Activated T-helper 1 cell treated with Interleukin-2 at 50 U/mL for 16 hours (primary cell): Measurements from ENCODE around the gene TMEM151A.

Experiments
- DNase-seq: peaks from one replicate; pipeline ENCODE4 v3.0.0-alpha.2; 2020; ENCODE audit warnings: low read depth

The TMEM151A gene

DNA sequence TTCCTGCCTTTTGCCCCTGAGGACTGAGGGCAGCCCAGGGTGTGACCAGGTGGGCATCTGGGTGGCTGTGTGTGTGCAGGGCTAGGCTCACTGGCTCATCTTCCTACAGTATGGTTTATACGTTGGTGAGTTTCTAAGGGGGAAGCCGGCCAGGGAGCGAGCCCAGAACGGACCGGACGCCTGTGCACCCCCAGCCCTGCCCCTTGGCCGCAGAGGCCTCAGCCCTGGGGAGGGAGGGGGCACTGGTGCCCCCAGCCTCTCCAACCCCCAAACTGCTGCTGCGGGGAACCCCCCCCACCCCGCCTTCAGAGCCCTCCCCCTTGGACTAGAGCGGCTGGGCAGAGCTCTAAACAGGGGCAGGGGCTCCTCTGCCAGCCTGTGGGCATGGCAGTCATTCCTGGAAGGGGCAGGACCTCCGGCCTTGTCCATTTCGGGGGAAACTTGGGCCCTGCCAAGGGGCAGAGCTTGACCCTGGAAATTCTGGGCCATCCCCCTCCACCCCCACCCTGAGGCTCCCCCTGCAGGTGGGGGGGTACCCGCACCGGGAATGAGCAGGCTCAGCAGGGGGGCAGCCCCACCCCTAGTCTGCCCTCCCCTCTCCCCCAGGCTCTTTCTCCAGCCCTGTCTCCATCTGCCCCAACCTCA, 8.1 kb upstream of the TMEM151A start:
- no peak for DNase-seq

DNA sequence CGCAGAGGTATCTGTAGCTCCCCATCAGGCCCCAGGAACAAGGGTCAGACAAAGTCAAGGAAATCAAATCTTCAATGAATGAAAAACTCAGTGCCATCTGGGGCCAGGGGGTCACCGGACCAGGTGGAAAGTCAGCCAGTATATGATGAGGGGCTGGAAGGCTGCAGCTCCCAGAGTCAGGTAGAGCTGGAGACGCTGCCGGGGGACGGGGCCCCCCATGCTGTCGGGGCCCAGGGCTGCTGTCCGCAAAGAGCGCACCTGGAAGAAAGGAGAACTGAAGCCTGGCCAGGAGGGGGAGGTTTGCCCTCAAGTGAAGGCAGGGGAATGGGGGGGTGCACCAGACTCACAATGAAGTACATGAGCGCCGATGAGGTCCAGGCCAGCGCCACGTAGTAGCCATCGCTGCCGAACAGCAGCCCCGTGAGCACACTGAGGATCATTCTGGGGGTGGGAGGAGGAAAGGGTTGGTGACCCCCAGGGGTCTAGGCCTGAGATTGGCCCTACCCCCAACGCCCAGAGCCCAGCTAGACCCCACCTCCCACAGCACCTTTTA, 7.1 kb upstream of the TMEM151A start:
- no peak for DNase-seq

DNA sequence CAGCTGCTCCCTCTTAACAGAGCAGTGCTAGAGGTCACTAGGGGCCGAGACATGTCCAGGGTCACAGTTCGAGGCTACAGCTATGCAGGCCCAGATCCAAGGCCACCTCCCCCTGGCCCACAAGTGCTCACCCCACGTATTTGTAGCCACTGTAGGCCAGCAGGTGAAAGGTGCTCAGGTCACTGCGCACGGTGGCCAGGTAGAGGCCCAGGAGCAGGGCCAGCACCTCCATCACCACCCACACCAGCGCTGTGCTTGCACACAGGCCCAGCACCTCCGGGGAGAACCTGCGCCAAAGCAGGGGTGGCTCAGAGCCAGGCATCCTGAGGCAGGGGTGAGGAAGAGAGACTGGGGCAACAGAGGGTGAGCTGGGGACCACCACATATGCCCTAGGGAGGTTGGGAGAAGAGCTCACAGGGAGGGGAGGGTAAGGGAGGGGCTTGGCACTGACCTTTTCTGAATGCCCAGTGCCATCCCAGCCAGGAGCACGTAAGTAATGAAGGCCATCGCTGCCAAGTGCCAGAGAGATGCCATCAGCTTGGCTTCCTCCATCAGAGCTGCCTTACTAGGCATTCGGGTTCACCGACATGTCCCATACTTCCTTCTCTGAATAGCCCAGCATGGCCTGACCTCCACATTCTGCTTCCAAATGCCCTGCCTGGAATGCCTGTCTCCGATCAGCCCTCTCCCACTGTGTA, 6.3 kb upstream of the TMEM151A start:
- DNase-seq = no peak

DNA sequence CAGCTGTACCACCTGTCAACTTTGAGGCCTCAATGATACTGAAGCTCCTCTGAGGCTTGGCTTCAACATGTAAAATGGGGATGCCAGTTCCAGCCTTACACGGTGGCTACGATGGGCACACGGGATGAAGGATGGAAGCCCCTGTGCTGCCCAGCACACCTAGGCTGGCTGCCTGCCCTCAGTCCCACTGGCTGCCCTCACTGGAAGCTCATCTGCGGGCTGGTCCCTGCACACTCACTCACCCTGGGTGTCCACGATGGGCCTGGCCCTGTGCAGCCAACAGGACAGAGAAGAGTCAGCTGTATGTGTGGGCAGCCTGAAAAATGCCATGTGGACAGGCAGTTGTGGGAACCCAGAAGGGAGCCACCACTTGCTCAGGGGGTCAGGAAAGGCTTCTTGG, 5.0 kb upstream of the TMEM151A start:
- no peak for DNase-seq

DNA sequence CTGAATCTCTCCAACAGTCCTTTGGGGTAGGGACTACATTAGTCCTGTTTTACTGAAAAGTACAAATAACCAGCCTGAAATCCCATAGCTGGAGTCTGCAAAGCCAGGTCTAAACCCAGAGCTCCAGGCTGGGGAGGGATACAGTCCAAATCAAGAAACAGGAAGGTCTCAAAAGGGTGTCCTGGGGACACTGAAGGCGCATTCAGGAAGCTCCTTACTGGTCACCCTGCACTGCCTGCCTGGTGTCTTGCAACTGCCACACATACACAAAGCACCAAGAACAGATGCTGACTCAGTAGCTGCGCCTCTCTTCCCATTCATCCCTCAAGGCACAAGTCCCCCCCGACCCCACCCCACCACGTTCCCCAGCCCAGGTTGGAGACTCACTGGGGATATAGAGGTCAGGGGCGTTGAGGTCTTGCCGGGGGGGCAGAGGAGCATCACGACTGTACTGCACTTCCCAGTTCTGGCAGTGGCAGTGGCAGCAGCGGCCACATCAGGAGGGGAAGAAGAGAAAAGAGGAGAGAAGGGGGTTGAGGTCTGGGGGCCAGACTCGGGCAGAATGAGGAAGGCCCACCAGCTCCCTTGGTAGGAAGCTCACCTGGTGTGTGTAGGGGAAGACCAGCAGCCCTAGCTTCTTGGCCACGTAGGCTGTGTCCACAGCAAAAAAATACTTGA, 4.3 kb upstream of the TMEM151A start:
- no peak for DNase-seq

DNA sequence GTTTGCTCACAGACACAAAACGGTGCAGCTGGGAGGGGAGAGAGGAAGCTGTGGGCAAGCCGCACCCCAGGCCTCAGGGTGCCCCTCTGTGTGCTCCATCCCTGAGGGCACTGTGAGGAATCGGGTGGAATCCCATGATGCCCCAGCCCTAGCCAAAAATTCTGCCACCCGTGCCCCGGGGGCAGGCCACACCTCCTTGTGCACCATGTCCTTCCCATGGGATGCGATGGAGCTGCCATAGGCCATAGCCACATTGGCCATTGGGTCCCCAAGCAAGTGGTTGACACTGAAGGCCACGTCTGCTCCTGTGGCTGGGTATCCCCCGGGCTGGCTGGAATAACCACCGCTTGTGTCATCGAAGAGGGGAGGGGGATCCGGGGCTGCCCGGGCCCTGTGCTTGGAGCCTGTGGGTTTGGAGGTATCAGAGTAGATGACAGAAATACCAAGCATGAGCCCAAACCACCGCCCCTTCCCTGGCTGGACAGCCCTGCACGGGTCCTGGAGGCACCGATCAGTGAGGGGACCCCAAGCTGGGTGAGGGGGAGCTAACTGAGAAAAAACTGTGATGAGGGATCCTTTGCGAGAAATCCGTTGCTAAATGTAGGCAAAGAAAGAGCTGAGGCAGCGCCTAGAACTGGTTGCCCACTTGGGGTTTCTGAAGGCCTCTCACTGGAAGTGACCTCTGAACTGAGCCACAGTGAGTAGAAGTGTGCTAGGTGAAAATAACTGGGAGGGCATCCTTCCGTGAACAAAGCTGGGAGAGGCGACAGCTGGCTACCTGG, 3.6 kb upstream of the TMEM151A start:
- DNase-seq = no peak

DNA sequence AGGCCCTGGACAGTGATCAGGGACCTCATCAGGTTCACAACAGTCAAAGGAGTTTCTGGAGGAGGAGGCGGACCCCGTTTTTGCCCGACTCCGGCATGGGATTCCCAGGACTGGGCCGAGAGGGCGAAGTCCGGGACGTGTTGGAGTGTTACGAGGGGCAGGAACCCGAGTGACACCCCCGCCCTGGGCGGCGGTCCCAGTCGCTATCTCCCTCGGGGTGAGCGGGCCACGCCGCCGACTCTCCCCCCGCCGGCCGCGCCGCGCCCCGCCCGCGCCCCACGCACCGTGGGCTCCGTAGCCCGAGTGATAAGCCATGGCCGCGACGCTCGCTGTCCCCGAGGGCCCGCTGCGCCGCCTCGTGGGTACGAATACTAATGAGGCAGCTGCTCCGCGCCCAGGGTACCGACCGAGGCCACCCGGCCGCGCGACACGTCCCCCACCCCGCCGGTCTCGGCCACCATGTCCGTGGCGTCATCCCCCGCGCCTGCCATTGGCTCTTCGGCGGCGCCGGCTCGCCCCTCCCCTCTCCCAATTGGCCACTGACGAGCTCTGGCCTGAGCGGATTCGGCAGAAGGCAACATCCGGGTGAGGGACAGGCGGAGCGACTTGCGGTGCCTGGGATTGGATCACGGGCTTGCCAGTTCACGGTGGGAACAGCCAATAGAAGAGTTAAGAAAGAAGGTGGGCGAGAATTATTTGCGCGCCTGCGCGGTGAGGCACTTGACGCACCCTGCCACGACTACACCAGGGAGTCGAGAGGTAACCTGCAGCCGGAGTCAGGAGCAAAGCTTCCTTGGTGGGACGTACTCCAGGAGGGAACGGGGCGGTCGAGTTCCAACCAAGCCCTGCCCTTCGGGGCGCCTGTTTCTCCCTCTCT, 2.8 kb upstream of the TMEM151A start, which contains the start of gene YIF1A:
TSS of gene YIF1A (minus strand) at position 473 of the 877 bp plus-strand sequence. CDS start at position 315, 158 bp downstream.
- DNase-seq = peak; percentile 97

DNA sequence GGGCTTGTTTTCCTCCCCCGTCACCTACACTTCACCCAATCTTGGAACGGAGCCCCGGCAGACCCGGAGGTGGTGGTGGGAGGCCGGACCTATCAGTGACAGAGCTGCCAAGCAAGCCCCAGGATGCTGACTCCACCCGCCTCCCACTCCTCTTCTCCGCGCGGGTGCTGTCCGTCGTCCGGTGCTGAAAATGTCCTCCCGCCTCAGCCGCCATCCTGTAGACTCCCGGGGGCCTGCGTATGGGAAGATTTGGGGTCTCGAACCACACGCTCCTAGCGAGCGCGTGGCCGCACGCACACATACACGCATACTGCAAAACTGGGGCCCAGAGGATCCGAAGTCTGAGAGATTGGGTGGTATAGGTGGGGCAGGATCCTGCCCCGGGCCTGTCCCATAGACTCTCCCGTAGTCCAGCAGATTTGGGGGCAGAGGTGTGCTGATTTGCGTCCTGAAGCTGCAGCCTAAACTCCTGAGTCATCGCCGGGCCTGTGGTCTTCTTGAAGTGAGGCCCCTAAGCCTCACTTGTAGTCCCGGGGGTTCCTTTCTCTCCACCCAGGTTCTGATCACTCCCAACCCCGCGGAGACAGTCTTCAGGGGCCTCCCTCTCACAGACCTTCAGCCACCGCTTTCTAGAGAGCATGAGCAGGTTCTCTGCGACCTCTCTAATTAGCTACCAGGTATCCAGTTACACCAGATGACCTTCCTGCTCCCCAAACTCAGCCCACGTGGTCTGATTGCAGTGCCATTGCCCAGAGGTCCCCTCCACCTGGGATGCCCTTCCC, 2.0 kb upstream of the TMEM151A start:
- DNase-seq = peak; percentile 61

DNA sequence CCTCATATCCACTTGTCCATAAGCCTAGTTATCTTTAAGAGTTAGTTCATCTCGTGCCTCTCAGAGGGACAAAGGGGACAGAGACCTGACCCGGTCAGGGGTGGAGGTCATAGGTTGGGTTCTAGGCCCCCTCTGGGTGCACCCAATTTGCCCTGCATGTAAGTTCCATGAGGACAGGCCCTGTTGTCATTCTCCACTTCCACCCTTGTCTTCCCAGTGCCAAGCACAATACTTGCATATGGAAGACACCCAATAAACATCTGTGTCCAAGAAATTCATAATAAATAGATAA, 1.4 kb upstream of the TMEM151A start:
- DNase-seq = no peak

DNA sequence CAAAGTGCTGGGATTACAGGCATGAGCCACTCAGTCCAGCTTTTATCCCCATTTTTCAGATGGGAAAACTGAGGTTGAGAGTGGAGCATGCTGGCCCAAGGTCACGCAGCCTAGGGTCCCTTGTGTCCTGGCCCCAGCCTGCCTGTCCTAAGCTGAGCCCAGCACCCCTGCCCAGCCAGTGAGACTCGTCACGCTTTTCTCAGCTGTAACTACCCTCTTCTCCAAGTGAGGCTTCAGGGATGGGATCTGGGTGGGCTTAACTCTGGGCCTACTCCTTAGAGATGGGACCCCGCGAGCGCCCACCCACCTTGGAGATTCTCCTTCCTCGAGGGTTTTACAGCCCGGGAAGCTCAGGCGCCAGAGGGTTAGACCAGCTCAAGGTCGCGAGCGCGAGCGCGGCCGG, 390 bp upstream of the TMEM151A start:
- no peak for DNase-seq

DNA sequence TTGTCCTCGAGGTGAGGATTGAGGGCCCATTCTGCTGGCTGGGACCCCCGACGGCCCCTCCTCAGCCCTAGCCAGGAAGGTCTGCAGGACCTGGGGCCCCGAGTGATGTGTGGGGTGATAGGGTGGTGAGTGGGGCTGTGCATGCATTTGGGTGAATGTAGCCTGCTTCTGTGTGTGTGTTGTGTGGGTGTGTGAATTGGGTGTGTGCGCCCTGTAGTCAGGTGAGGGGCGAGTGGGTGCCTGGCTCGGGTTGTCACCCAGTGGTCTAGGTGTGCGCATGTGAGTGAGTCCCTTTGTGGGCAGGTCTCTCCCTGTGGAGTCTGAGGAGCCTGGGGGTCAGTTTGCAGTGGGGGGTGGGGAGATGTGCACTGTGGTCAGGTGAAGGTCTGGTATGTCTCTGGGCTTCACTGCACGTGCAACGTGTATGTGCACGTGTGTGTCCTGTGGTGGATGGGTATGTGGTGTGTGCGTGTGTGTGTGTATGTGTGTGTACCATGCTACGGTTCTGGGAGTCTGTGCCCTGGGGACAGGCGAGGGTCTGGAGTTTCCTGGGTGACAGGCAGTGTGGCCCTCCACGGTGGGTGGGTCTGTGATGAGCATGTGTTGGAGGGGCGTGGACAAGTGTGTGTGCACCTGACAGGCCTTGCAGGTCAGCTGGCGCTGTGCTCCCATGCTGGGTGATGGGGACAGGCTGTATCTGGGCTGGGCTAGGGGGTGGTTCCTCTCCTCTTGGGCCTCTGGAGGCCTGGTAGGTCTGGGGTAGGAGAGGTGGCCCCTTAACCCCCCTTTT, 1.0 kb downstream of the TMEM151A start:
- DNase-seq = no peak

DNA sequence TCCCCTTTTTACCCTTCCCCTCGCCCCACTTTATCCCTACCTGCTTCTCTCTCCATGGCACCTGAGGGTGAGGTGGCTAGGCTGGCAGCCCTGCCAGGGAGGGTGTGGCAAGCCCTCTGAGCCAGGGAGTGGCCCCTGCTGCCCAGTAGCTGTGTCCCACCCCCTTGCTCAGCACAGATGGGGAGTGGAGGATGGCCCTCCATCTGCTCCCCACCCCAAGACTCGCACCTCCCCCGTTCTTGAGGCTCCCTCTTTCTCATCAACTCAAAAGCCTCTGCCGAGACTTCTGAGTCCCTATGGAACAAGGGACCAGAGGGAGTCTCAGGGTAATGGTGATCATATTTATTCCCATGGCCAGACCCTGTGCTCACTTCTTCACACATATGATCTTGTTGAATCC, 1.7 kb downstream of the TMEM151A start:
- DNase-seq = no peak

DNA sequence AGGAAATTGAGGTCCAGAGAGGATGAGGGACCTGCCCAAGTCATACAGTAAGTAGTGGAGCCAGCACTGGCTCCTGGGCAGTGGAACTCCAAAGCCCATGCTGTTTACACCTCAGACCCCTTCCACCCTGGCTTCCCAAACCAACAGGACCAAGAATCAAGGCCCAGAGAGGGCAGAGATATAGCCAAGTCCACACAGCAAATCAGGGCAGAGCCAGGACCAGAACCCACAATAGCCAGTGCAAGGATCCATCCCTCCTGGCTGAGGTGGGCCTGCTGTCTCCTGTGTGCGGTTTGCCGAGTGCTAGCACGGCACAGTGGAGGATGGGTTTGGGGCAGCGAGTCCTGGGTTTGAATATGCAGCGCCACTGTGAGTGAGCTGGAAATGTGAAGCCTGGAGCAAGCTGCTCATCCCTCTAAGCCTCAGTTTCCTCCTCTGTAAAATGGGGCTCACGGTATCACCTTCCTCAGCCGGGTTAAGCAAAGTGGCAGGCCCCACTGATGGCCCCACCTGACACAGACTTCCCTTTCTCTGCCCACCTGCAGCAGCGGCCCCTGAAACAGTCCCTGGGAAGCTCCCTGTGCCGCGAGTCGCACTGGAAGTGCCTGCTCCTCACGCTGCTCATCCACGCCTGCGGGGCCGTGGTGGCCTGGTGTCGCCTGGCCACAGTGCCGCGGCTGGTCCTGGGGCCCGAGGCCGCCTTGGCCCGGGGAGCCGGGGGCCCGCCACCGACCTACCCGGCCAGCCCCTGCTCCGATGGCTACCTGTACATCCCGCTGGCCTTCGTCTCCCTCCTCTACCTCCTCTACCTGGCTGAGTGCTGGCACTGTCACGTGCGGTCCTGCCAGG, 2.3 kb downstream of the TMEM151A start:
- DNase-seq = no peak

DNA sequence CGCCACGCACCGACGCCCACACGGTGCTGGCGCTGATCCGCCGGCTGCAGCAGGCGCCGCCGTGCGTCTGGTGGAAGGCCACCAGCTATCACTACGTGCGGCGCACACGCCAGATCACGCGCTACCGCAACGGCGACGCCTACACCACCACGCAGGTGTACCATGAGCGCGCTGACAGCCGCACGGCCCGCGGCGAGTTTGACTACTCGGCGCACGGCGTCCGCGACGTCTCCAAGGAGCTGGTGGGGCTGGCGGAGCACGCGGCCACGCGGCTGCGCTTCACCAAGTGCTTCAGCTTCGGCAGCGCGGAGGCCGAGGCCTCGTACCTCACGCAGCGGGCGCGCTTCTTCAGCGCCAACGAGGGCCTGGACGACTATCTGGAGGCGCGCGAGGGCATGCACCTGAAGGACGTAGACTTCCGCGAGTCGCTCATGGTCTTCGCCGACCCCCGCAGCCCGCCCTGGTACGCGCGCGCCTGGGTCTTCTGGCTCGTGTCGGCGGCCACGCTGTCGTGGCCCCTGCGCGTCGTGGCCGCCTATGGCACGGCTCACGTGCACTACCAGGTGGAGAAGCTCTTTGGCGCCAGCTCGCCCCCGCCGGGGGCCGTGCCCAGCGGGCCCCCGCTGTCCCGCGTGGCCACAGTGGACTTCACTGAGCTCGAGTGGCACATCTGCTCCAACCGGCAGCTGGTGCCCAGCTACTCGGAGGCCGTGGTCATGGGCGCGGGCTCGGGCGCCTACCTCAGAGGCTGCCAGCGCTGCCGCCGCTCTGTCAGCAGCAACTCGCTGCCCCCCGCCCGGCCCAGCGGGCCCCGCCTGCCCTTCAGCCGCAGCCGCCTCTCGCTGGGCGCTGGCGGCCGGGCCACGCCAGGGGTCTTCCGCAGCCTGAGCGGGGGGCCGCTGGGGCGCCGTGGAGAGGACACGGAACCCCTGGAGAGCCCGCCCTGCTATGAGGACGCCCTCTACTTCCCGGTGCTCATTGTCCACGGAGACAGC, 3.2 kb downstream of the TMEM151A start:
- no peak for DNase-seq

DNA sequence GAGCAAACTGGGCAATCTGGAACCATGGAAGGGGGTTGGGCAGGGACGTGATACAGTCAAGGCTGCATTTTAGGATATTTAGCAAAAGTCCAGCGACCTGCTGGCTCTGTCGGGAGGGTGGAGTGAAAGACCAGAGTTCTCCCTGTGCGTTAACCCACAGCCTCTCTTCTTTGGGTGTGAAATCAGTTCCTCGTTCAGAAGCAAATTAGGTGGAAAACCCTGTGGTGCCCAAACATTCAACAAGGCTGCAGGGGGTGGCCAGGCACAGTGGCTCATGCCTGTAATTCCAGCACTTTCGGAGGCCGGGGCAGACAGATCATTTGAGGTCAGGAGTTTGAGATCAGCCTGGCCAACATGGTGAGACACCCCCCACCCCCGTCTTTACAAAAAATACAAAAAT, 5.9 kb downstream of the TMEM151A start:
- DNase-seq = no peak

DNA sequence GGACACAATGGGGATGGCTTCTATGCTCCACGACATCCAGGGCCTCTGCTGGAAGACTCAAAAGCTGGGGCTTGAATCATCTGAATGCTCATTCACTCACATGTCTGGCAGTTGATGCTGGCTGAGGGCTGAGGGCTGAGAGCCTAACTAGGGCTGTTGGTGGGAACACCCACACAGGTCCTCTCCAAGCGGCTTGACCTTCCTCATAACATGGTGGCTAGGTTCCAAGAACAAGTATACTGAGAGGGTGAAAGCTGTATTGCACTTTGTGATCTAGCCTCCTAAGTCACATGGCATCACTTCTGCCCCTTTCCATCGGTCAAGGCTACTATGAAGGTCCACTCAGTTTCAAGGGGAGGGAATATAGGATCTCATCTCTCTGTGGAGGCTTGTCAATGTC, 7.5 kb downstream of the TMEM151A start:
- DNase-seq = no peak

DNA sequence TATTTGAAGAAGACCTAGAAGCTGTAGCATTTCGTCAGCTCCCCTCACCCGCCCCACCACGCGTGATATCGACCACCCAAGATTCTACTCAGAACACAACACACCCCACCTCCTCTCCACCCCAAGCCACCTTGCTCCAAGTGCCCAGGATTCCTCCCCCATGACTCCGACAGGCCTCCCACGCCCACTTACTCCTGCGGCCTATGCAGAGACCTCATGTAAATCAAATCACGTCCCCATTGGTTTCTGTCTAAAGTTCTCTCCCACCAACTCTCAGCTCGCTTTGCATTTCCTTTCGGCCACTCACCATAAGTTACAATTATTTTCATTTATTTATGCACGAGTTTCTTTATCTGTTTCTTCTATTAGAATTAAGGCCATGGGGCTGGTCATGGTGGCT, 11.0 kb downstream of the TMEM151A start:
- no peak for DNase-seq

DNA sequence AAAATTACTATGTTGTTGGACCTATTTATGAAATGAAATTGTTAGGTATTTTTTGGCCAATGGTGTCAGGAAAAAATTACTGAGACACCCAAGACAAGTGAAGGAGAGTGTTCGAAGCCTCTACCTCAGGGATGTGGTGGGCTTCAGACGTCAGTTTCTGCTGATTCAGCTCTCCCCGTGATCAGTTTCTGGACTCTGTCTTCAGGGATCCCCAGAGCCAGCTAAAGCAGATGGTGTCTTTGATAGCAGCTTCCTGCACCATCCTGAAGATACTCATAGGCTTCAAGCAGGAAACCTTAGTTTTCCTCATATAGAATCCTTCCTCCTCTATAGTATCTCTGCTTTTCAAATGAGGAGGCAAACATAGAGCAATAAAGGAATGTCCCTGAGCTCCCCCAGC, 17.8 kb downstream of the TMEM151A start:
- no peak for DNase-seq
